LNCaP clone FGC (cell line): ENCODE data around the gene MSMB.
"Not testable (repeated sequence)": the region's sequence is repeated elsewhere in the genome, so short reads cannot be mapped to it uniquely, and the experiment has no call there.

ENCODE experiments used
- DNase-seq: peaks from one replicate; pipeline ENCODE4 v3.0.0-alpha.2; 2011; ENCODE audit warnings: low read depth
- H3K4me3 ChIP-seq: 2 replicates; pipeline ENCODE4 v1.5.1; 2011; ENCODE audit warnings: mild to moderate bottlenecking, low read depth, low read length, control low read depth
- CTCF ChIP-seq: IDR thresholded peaks from 2 replicates; pipeline ENCODE4 v1.5.1; 2012; ENCODE audit warnings: mild to moderate bottlenecking; ENCODE audit not compliant: control insufficient read depth, insufficient read depth; ENCODE audit errors: extremely low read depth

The MSMB gene

GRCh38 chr10:46057038-46057437 is 11.0 kb upstream of the MSMB start:
- no peak for TF ChIP-seq CTCF
- no peak for DNase-seq
- no peak overlapping the region for H3K4me3 ChIP-seq

GRCh38 chr10:46055771-46056170 is 9.7 kb upstream of the MSMB start:
- no peak for DNase-seq
- H3K4me3 ChIP-seq: no peak overlapping the region
- TF ChIP-seq CTCF: no peak

- no peak overlapping the region for H3K4me3 ChIP-seq
- no peak for TF ChIP-seq CTCF
- DNase-seq: no peak
Observed at GRCh38 chr10:46053534-46054434, 7.7 kb upstream of the MSMB start.

GRCh38 chr10:46052791-46053375 is 6.8 kb upstream of the MSMB start:
- H3K4me3 ChIP-seq: no peak overlapping the region
- TF ChIP-seq CTCF: no peak
- DNase-seq: no peak

- no peak overlapping the region for H3K4me3 ChIP-seq
- no peak for DNase-seq
- TF ChIP-seq CTCF: no peak
Observed at GRCh38 chr10:46052057-46052790, 6.2 kb upstream of the MSMB start.

- TF ChIP-seq CTCF: no peak
- no peak for DNase-seq
- no peak overlapping the region for H3K4me3 ChIP-seq
Observed at GRCh38 chr10:46050941-46051623, 5.0 kb upstream of the MSMB start.

DNA sequence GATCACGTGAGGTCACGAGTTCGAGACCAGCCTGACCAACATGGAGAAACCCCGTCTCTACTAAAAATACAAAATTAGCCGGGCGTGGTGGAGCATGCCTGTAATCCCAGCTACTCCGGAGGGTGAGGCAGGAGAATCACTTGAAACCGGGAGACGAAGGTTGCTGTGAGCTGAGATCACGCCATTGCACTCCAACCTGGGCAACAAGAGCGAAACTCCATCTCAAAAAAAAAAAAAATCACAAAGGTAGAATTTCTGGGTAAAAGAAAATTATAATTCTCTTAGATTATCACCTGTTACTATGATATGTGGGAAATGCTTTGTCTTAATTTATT is 3.4 kb upstream of the MSMB start:
- not testable (repeated sequence) for DNase-seq, H3K4me3 ChIP-seq
